Umbilical cord (tissue), 2 donors: Measurements from ENCODE around the gene UBE3A. TPM values are rescaled to one million over a fixed set of nuclear protein-coding genes. Genes with fewer than 3 reads are reported as not detected.
"Not testable (repeated sequence)": the region's sequence is repeated elsewhere in the genome, so short reads cannot be mapped to it uniquely, and the experiment has no call there.

Experiments used
- DNase-seq: peaks from one replicate; pipeline ENCODE4 v3.0.0-alpha.2; 2015; ENCODE audit warnings: low spot score
- total RNA-seq: library from RNA; depleted of rRNA; stranded (reverse); fragments of >200 nt; gene quantifications from one replicate; pipeline ENCODE4 v1.2.3, GENCODE V29; 2014; ENCODE audit warnings: low replicate concordance; ENCODE audit not compliant: insufficient read depth

Gene UBE3A
- total RNA-seq, result 108 TPM

GRCh38 chr15:25438601-25439368 is at the start of gene UBE3A:
TSS of gene UBE3A (minus strand) at chr15:25439024. CDS start at chr15:25409107, 29,917 bp downstream.
- DNase-seq, result peak; percentile 96

- no peak for DNase-seq
These were observed 48.5 kb upstream of the UBE3A start for GRCh38 chr15:25487226-25487884.

GRCh38 chr15:25486051-25486450 is 47.2 kb upstream of the UBE3A start:
- DNase-seq, result no peak

GRCh38 chr15:25481208-25481859 is 42.5 kb upstream of the UBE3A start:
- DNase-seq, result peak; percentile 15

GRCh38 chr15:25478313-25478712 is 39.5 kb upstream of the UBE3A start:
- no peak for DNase-seq

- DNase-seq, result no peak
These were observed 39.0 kb upstream of the UBE3A start for GRCh38 chr15:25477816-25478215.

GRCh38 chr15:25474251-25474650 is 35.4 kb upstream of the UBE3A start:
- DNase-seq, result no peak

- DNase-seq, result no peak
These were observed 31.4 kb upstream of the UBE3A start for GRCh38 chr15:25470230-25470629.

- no peak for DNase-seq
These were observed 30.6 kb upstream of the UBE3A start for GRCh38 chr15:25469377-25469776.

GRCh38 chr15:25468611-25469010 is 29.8 kb upstream of the UBE3A start:
- DNase-seq, result no peak

GRCh38 chr15:25465835-25466234 is 27.0 kb upstream of the UBE3A start:
- DNase-seq, result no peak

GRCh38 chr15:25464784-25465183 is 26.0 kb upstream of the UBE3A start:
- DNase-seq, result no peak

GRCh38 chr15:25464383-25464782 is 25.6 kb upstream of the UBE3A start:
- DNase-seq, result no peak

GRCh38 chr15:25456196-25456595 is 17.4 kb upstream of the UBE3A start:
- no peak for DNase-seq

GRCh38 chr15:25455226-25455625 is 16.4 kb upstream of the UBE3A start:
- DNase-seq, result no peak

GRCh38 chr15:25454771-25455170 is 15.9 kb upstream of the UBE3A start:
- DNase-seq, result no peak

GRCh38 chr15:25453246-25453645 is 14.4 kb upstream of the UBE3A start:
- not testable (repeated sequence) for DNase-seq

- DNase-seq, result no peak
These were observed 12.7 kb upstream of the UBE3A start for GRCh38 chr15:25451501-25451900.

GRCh38 chr15:25450163-25450562 is 11.3 kb upstream of the UBE3A start:
- DNase-seq, result no peak

GRCh38 chr15:25446076-25446475 is 7.3 kb upstream of the UBE3A start:
- DNase-seq, result no peak

GRCh38 chr15:25445412-25445811 is 6.6 kb upstream of the UBE3A start:
- no peak for DNase-seq

- no peak for DNase-seq
These were observed 2.3 kb upstream of the UBE3A start for GRCh38 chr15:25441111-25441510.
